Measurements from ENCODE around the gene CELA3A.
"Not testable (repeated sequence)": the region's sequence is repeated elsewhere in the genome, so short reads cannot be mapped to it uniquely, and the experiment has no call there.

The CELA3A gene, protein sequence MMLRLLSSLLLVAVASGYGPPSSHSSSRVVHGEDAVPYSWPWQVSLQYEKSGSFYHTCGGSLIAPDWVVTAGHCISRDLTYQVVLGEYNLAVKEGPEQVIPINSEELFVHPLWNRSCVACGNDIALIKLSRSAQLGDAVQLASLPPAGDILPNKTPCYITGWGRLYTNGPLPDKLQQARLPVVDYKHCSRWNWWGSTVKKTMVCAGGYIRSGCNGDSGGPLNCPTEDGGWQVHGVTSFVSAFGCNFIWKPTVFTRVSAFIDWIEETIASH

DNA sequence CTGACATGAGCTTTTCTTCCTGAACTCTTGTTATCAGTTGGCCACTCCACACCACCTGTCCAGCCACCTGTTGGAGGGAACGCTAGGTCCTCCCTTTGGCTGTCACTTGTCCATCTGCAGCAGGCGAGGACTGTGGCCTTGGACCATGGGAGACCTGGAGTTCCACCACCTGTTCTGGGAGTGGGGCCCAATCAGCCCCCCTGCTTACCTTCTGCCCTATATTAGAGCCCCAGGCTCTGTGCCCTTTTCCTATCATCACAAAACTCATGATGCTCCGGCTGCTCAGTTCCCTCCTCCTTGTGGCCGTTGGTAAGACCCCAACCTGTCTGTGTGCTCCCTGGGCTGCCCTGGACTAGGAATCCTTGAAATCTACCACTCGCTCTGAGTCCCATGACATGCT, at the start of gene CELA3A:
CELA3A (plus strand) TSS at position 249 of the 400 bp plus-strand sequence; CDS start at position 267, 18 bp downstream.
- DNase-seq: no peak

DNA sequence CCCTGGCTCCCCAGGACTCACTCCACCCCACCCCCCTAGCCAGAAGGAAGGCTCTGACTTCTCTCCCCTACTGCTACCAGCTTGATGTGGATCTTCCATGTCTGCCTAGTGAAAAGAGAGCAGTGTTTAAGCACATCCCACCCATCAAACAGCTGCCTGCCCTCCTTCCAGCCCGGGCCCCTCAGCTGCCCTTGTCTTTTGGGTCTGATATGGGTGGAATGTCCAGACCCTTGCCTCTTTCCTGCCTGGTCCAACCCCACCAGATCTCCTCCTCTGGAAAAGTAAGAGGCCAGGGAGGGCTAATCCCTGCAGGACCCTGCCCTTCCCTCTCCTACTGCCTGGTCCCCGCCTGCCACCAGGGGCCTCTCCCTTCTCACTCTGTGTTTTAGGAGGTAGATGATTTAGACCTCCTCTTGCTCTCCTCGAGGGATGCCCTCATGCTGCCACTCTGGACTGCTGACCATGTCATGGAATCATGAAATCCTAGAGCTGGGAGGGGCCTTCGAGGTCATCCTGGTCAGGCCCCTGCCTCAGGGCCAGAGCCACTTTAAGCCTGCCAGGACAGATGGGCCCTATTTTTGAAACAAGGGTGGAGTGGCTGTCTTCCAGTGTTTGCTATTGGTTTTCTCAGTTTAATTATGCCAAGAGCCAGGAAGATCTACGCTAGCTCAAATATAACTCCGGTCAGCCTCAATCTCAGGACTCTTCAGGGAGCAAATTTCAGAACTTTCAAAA, 48.5 kb upstream of the CELA3A start:
- no peak for DNase-seq

DNA sequence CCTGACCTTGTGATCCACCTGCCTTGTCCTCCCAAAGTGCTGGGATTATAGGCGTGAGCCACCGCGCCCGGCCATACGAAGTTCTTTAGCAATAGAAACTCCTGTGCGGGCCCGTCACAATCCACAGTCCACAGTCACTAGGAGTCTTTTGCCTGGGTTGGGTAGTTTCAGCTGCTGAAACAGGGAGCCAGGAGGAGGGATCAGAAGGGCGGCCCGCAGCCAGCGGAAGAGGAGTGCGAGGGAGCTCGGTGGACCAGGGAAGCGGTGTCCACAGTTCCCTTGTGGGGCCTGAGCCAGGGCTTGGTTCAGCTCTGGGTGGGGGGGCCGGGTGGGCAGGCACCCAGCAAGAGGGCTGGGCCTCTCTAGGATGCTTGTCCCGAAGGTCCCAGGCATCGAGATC, 46.4 kb upstream of the CELA3A start:
- no peak for DNase-seq

DNA sequence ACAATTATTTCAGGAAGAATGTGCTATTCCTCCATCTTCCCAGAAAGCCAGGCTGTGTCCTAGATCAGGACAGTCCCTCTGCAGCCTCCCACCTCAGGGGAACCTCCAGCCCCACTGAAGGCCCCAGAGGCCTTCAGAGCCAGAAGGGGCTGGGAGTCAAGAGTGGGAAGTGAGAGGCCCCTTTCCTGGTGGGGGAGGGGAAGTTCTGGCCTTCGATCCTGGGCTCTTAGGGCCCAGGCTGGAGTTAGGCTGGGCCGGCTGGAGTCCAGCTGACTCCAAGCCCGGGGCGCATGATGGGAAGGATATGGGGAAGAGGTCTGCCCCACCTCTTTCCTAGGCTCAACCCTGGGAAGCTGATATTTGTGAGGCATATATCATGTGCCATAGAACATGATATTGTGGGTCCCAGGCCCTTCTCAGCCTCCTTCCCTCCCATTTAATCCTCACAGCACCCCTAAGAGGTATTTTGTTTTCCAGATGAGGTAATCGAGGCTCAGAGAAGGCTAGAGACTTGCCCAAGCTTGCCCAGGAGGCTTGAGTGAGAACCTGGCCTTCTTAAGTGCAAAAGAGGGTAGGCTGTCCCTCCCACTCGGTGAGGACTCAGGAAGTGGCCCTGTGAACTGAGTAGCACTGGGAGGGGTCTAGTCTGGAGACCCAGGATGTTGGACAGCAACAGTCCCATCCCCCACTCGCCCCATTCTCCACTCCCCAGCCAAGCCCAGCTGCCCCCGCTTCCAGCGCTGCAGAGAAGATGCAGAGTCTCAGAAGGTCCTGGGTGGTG, 45.8 kb upstream of the CELA3A start:
- no peak for DNase-seq

DNA sequence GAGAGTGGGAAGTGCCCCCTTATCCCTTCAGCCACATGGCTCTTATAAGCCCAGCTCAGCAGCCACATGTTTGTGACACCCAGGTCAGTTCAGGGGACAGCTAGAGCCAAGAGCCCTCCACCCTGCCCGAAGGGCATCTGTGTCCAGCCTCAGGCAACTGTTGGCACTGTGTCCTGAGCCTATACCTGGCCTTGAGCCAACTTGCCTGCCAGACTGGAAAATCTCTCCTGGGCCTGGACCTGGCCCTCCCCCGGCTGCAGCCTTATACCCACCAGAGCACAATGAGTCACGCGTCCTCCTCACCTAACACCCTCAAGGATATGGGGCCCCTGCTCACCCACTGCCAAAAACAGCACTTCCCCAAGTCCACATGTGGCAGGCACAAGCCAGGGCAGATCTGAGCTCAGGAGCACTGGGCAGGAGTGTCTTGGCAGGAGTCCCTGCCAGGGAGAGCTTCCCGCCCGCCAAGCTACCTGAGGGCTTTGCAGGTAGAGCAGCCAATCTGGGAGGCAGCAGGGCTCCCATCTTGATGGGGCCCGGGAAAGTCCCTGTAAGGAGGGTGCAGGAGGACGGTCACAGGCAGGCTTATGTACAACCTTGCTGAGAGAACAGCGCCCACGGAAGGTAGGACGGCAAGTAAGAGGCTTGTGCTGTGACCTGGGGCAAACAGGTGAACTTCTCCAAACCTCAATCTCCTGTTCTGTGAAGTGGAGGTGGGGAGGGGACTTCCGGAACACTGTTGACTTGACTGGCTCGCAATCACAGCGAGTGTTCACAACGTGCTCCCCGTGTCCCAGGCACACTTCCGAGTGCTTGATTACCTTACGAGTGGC, 44.5 kb upstream of the CELA3A start:
- DNase-seq: no peak

DNA sequence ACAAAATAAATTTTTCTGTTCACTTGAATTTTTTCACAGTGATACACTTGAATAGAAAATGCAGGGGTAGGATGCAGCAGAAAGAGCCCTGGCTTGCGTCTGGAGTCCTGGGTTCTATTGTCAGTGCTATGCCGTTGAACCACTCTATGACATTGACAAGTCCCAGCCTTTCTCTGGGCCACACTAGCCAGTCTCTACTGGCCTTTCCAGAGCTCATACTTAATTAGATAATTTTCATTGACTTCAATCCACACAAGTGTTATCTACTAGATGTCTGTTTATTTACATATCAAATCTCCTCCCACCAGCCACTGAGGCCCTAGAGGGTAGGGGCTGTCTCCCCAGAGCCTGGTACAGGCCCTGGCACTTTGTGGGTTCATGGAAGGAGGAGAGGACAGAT, 40.1 kb upstream of the CELA3A start:
- no peak for DNase-seq

DNA sequence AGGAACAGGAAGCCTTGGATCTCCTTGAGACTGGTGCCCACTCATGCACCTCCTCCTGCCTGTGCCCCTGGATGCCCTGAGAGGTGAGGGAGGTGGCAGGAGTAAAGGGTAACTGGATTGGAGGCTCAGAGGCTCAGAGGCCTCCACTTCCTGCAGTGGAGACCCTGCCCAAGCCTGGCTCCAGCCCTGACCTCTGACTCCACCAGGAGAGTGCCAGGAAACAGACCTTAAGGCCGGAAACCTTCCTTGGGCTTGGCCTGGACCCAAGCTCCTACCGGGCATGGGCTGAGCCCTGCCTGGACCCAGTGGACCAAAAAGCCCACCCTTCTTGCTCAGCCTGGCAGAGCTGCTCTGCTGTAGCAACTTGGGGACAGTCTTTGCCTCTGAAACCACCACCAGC, 39.7 kb upstream of the CELA3A start:
- no peak for DNase-seq

DNA sequence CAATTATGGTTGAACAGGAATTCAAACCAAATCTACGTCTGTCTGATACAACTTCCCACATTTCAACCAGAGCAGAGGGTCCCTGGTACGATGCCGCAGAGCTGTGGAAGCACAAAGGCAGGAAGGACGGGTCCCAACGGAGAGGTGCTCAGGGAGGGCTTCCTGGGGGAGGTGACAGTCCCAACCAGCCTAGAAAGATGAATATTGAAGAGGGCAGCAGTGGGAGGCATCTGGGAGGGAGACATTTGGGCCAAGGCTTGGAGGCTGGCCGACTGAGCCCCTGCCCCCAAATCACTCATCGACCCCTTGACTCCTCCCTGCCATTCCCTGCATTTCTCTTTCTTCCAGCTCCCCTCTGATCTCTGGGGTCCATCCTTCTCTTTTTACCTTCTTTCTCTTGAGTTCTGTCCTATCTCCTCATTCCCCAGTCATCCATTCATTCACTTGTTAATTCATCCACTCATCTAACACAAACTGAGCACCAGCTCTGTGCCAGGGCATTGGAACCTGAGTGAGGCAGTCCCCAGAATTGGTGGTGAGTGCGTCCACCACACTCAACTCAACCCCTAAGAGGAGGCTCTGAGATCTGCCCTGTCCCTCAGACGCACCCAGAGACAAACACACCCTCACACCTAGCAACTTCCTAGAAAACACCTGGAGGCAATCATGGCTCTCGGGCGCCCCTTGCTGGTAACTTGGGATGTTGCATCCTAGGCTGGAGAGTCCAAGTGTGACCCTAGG, 37.8 kb upstream of the CELA3A start:
- peak; percentile 43 to 77 for DNase-seq

DNA sequence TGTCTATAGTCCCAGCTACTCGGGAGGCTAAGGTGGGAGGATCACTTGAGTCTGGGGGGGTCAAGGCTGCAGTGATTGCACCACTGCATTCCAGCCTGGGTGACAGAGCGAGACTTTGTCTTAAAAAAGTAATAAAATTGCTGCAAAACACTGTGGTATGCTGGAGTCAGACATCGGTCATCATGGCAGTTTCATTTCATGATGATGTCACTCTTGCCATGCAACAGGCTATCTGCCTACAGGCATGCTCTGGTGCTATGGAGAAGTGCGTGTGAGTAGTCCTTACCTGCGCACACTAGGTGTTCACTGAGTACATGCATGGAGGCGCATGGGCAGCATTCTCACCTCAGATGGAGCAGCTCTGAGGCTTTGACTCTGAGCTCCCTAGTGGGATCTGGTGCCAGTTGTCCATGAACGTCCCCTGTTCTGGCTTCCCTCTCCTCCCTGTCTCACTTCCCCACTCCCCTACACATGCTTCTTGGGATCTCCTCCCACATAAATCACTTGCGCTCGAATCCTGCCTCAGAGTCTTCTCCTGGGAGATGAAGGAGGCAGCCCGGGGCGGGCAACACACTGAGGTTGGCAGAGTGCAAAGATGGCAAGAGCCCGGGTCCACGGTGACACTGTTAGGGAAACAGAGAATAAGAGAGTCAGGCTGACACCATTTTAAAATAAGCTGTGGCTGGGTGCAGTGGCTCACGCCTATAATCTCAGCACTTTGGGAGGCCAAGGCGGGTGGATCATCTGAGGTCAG, 35.0 kb upstream of the CELA3A start:
- DNase-seq: no peak

DNA sequence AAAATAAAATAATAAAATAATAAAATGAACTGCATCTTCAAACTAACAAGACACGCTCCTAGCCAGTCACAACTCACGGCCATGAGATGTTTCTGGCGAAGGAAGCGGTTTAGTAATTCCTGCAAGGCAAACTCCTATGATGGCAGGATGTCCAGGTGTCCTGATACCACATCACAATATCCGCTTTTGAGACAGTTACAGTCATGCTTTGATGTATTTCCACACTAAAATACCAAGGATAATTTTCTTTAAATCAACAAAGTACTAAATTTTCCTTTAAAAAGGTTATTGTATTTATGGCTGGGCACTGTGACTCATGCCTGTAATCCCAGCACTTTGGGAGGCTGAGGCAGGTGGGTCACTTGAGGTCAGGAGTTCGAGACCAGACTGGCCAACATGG, 34.2 kb upstream of the CELA3A start:
- not testable (repeated sequence) for DNase-seq

DNA sequence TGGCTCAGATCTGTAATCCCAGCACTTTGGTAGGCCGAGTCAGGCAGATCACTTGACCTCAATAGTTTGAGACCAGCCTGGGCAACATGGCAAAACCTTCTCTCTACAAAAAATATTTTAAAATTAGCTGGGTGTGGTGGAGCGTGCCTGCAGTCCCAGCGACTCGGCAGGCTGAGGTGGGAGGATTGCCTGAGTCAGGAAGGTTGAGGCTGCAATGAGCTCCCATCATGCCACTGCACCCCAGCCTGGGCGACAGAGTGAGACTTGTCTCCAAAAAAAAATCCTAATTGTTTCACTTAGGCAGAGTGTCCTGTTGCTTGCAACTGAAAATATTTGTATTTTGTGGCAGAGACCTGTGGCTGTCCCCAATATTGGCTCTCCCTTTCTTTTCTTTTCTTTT, 32.4 kb upstream of the CELA3A start:
- DNase-seq: not testable (repeated sequence)

DNA sequence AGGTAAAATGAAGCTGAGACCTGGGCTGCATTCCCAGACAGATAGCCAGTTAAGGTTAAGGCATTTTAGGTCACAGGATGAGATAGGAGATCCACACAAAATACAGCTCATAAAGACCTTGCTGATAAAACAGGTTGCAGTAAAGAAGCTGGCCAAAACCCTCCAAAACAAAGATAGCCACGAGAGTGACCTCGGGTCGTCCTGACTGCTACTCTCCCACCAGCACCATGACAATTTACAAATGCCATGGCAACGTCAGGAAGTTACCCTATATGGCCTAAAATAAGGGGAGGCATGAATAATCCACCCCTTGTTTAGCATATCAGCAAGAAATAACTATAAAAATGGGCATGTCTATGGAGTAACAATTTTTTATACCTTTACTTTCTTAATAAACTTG, 30.9 kb upstream of the CELA3A start:
- not testable (repeated sequence) for DNase-seq

DNA sequence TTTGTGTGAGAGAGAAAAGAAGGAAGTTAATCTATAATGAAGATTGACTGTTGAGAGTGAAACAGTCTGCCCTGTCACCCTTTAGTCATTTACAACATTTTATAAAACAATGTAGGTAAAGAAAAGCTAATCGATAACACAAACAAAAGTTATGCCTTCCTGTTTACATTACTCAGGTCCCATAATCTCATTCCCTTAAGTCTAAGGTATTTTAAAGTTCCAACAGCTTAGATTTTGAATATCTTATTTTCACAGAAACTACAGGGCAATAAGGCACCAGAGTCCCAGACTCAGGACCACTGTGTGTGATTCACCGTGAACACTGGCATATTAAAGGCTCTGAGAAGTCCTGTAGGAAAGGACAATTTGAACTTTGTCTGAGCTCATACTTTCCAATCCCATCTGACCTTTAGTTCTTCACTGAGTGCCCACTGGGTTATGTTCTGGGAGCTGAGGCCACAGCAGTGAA, 28.4 kb upstream of the CELA3A start:
- DNase-seq: not testable (repeated sequence)

DNA sequence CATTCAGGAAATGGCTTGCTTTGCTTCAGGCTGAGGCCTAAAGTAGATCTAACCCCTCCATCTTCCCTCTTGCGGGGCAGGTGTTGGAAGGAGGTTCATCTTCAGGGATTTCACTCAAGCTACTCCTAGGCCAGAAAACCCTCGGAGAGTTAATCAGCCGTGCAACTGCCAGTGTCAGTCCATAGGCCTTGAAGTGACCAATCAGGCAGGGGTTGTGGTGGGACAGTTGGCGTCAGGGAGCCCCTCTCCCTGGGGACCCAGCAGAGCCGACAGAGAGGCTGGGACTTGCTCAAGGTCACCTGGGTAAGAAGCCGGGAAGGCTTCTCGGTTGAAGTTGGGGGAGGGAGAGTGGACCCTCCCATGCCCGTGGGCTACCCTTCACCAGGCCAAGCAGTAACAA, 27.5 kb upstream of the CELA3A start:
- DNase-seq: peak in 1 of 2 experiments; percentile 32

DNA sequence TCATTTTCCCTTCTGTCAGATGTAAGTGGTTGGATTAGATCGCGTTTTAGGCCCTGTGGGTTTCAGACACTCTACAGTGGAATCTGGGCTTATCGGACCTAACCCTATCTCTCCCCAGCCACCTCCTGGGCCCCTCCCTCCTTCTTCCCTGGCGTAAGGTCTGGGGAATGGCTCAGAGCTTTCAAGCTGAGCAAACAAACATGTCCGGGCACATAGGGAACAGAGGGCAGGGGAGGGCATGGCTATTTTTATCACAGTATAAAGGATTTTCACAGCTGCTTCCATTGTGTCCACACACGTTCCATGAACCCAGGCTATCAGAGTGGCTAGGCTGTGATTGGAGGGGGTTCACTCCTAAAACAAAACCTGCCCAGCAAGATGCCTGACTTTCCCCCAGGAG, 26.8 kb upstream of the CELA3A start:
- DNase-seq: peak; percentile 58 to 63

DNA sequence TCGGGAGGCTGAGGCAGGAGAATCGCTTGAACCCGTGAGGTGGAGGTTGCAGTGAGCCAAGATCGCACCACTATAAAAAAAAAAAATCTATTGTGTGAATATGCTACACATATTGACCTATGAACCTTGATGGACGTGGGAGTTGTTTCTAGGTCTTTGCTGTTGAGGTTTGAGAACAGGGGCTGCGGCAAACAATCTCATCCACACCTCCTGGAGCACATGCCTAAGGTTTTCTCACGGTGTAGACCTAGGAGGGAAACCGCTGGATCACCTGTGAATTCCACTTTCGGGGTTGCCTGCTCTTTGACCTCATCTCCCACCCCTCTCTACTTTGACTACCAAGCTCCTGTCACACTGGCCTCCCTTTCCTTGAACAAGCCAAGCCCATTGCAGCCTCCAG, 26.2 kb upstream of the CELA3A start:
- DNase-seq: not testable (repeated sequence)

DNA sequence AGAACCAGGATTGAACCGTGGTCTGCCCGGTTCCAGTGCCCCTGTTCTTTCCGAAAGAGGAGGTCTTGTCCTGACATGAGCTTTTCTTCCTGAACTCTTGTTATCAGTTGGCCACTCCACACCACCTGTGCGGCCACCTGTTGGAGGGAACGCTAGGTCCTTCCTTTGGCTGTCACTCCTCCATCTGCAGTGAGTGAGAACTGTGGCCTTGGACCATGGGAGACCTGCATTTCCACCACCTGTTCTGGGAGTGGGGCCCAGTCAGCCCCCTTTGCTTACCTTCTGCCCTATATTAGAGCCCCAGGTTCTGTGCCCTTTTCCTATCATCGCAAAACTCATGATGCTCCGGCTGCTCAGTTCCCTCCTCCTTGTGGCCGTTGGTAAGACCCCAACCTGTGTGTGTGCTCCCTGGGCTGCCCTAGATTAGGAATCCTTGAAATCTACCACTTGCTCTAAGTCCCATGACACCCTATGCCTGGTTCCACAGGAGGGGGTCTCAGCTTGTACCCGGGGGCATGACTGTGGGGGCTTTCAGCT, 24.7 kb upstream of the CELA3A start, which contains the start of gene CELA3B:
CELA3B (plus strand) TSS at position 320 of the 537 bp plus-strand sequence; CDS start at position 338, 18 bp downstream.
- not testable (repeated sequence) for DNase-seq

DNA sequence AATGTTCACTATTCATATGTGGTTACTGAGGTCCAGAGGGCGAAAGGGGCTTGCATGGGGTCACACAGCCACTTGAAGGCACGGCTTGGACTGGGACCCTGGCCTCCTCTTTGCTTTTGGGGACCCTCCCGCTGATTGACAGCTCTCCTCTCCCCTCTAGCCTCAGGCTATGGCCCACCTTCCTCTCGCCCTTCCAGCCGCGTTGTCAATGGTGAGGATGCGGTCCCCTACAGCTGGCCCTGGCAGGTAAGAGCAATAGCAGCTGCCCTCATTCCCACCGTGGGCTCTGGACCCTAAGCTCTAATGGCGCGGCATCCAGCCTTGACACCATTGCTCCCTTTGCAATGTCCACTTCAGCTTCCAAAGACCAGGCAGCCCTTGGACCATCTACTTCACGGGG, 23.2 kb upstream of the CELA3A start:
- not testable (repeated sequence) for DNase-seq

DNA sequence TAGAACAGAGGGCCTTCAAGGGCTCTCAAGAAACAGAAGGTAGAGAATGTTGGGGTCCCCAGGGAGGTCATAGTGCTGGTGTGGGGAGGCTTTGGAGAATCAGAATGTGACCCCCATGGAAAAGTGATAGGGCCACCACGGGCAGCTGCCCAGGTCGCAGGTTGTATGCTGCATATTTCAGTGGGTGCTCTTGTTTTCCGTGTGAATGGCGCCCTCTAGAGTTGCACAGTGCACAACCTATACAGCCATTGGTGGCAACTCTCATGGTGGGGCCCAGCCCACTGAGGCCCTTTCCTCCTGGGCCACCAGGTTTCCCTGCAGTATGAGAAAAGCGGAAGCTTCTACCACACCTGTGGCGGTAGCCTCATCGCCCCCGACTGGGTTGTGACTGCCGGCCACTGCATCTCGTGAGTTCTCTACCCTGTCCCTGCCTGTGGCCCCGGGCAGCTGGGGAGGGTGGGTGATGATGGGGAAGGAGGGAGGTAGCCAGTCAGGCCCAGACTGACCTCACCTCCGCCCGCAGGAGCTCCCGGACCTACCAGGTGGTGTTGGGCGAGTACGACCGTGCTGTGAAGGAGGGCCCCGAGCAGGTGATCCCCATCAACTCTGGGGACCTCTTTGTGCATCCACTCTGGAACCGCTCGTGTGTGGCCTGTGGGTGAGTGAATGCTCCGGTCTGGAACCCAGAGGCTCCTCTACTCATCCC, 20.8 kb upstream of the CELA3A start:
- not testable (repeated sequence) for DNase-seq

DNA sequence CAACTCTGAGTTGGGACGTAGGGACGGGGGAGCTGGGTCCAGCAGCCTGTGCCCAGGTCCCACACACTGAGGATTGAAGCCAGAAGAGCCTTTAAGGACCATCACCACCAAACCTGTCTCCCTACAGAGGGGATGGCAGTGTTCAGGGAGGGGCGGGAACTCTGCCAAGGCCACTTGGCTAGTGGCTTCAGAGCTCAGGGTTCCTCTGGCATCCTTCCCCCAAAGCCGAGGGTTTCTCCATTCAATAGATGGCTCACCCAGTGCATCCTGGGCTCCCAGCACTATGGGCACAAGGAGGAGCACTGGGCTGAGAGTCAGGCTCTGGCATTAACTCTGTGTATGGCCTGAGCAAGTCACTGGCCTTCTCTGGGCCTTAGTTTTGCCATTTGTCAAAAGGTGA, 20.2 kb upstream of the CELA3A start:
- not testable (repeated sequence) for DNase-seq
